Stimulated activated naive CD8-positive, alpha-beta T cell treated with anti-CD3 and anti-CD28 coated beads, Interleukin-15, Interleukin-2, amounts not matched to agents 100 ng/mL and 50 ng/mL, for 24 hours (primary cell): ENCODE results near the gene PPIF.

ENCODE experiments used
- H3K27ac Mint-ChIP-seq: one replicate; pipeline ENCODE4 v1.8.0; 2021; ENCODE audit warnings: mild to moderate bottlenecking, mixed read lengths
- H3K27me3 Mint-ChIP-seq: one replicate; pipeline ENCODE4 v1.8.0; 2021; ENCODE audit warnings: mixed read lengths
- H3K36me3 Mint-ChIP-seq: one replicate; pipeline ENCODE4 v1.8.0; 2021; ENCODE audit warnings: low read depth, mixed read lengths
- H3K4me1 Mint-ChIP-seq: one replicate; pipeline ENCODE4 v1.8.0; 2021; ENCODE audit warnings: low read depth, mixed read lengths
- H3K4me3 Mint-ChIP-seq: one replicate; pipeline ENCODE4 v1.8.0; 2021; ENCODE audit warnings: mild to moderate bottlenecking, mixed read lengths
- H3K9me3 Mint-ChIP-seq: one replicate; pipeline ENCODE4 v1.8.0; 2021; ENCODE audit warnings: mixed read lengths

Gene PPIF

DNA sequence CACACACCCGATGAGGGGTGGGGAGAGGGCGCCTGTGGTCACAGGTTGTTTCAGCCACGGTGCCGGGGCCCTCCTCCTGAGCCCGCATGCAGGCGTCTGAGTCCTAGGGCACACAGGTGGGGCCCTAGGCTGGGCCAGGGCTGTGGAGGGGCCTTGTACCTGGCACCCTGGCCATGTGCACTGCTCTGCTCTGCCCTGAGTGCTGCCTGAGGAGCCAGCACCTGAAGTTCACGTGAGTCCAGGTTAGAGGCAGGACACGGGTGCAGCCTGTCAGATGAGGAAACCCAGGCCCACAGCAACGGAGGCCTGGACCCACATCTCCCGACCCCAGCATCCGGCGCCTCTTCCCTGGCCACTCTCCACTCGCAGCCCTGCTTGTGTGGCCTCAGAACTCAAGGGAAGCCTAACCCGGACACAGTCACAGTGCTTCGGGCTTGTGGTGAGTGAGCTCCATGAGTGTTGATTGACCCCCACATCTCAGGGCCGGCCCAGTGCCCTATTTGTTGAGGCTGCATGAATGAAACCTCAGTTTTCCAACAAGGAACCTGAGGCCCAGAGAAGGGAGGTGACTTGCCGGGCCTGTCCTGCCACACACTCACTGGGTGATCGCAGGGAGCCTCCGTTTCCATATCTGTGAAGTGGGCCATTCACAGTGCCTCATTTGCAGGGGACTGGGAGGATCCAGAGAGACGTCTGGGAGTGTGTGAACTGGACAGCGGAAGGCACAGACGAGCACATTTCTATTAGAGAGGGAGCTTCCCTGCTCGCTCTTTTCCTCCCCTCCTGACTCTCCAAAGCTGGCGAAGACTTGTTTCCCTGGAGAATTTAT lies 39.6 kb downstream of the PPIF start:
- H3K4me3 Mint-ChIP-seq = no peak overlapping the region
- H3K9me3 Mint-ChIP-seq = no peaks in the 10 kb centered on the region
- H3K4me1 Mint-ChIP-seq = no peaks in the 10 kb centered on the region
- no peaks in the 10 kb centered on the region for H3K27me3 Mint-ChIP-seq
- H3K27ac Mint-ChIP-seq = no peak overlapping the region
- no peaks in the 10 kb centered on the region for H3K36me3 Mint-ChIP-seq

DNA sequence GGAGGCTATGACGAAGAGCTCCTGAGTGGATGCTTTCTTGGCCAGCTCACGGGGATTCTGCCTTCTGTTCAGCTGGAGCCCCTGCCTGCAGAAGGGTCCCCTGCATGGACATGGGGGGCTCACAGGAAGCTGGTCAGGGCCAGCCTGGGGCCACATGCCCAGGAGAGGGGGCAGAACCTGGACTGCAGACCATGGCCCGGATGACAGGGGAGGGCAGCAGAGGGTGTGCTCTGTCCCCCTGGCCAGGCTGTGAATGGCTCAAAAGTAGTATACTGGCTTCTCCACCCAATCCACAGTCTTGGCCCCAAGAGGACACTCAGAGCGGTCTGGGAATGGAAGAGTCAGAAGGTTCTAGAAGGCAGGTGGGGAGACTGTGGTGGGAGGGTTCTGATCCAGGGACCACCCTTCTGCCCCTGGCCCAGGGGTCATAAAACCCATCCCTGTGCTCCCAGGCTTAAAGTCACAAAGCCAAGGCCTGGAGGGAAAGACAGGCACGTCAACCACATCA lies 40.3 kb downstream of the PPIF start:
- Mint-ChIP-seq H3K9me3 (no peaks in the 10 kb centered on the region), H3K4me3 (no peak overlapping the region), H3K36me3 (no peaks in the 10 kb centered on the region), H3K27me3 (no peaks in the 10 kb centered on the region), H3K4me1 (no peaks in the 10 kb centered on the region), H3K27ac (no peak overlapping the region)

DNA sequence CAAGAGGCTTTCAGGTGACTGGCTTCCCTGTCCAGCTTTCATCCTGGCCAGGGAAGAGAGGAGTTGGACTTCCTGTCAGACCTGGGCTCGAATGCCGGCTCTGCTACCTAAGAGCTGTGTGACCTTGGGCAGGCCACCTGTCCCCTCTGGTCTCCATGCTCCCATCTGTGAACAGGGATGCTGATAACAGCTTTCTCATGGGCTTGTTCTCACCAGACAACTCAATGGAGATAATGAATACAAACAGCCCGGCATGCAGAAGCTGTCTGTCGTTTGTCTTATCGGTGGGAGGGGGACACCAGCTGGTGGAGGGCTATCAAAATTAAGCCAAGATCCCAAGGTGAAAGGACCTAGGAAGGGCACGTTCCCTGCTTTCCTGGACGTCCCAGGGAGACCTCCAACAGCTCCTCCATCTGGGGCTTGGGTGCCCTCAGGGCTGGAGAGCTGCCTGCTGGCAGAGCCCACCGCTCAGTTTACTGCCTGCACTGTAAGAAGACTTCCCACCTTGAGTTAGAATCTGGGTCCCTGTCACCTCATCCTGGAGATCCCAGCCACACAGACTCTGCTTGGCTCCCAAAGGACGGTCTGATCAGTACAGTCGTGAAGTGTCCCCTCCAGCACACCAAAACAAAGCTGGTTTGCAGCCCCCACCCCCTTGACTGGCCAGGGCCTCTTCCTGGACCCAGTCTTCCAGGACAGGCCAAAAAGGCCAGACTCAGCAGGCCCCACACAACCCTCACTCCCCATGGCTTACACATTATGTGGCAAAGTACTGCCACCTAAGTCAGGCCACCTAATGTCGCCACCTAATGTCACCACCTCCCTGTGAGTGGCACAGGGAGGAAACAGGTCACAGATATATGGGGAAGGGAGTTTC lies 40.9 kb downstream of the PPIF start:
- Mint-ChIP-seq H3K27me3 (no peaks in the 10 kb centered on the region), H3K4me1 (no peaks in the 10 kb centered on the region), H3K27ac (no peak overlapping the region), H3K36me3 (no peaks in the 10 kb centered on the region), H3K9me3 (no peaks in the 10 kb centered on the region), H3K4me3 (no peak overlapping the region)

DNA sequence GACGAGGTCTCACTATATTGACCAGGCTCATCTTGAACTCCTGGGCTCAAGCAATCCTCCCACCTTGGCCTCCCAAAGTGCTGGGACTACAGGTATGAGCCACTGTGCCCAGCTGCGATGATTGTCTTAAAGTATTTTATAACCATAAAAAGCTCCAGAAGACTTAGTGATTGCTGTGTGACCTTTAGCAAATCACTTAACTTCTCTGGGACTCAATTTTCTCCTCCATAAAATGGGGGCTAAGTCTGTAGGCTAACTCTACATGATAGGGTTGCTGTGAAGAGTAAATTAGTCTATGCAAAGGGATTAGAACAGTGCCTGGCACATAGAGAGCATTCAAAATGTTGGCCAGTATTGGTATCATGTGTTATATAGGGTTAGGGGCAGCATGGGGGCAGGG lies 42.8 kb downstream of the PPIF start:
- no peaks in the 10 kb centered on the region for H3K27me3 Mint-ChIP-seq
- no peaks in the 10 kb centered on the region for H3K9me3 Mint-ChIP-seq
- H3K36me3 Mint-ChIP-seq = no peaks in the 10 kb centered on the region
- no peak overlapping the region for H3K4me3 Mint-ChIP-seq
- no peaks in the 10 kb centered on the region for H3K4me1 Mint-ChIP-seq
- no peak overlapping the region for H3K27ac Mint-ChIP-seq

DNA sequence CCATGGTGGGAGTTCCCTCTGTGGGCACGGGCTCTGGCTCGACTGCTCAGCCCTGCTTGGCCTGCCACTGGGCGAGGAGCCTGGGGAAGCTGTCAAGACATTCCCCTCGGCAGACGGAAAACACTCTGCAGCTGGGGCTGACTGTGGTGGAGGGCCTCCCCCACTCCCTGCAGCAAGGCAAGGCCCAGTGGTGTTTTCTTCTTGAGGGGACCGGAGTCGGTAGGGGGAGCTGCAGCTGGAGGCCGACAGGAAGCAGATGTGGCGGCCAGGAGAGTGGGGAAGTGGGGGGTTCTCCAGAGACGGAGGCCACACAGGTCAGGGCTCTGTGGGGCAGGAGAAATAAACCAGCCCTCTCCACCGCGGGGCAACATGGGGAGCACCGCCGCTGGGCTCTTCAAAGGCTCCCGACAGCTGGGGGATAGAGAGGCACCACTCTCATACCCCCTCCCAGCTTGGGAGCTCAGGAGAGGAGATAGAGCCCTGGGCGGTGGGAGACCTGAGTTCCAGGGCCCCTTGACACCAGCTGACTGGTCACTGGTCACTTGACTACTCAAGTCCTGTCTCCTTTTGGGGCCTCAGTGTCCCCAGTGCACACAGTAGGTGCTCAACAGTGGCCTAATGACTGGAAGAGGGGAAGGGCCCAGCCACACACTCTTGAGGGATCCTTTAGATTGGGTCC lies 43.4 kb downstream of the PPIF start:
- H3K4me3 Mint-ChIP-seq = no peak overlapping the region
- no peak overlapping the region for H3K27ac Mint-ChIP-seq
- H3K4me1 Mint-ChIP-seq = no peaks in the 10 kb centered on the region
- H3K9me3 Mint-ChIP-seq = no peaks in the 10 kb centered on the region
- H3K27me3 Mint-ChIP-seq = no peaks in the 10 kb centered on the region
- no peaks in the 10 kb centered on the region for H3K36me3 Mint-ChIP-seq

DNA sequence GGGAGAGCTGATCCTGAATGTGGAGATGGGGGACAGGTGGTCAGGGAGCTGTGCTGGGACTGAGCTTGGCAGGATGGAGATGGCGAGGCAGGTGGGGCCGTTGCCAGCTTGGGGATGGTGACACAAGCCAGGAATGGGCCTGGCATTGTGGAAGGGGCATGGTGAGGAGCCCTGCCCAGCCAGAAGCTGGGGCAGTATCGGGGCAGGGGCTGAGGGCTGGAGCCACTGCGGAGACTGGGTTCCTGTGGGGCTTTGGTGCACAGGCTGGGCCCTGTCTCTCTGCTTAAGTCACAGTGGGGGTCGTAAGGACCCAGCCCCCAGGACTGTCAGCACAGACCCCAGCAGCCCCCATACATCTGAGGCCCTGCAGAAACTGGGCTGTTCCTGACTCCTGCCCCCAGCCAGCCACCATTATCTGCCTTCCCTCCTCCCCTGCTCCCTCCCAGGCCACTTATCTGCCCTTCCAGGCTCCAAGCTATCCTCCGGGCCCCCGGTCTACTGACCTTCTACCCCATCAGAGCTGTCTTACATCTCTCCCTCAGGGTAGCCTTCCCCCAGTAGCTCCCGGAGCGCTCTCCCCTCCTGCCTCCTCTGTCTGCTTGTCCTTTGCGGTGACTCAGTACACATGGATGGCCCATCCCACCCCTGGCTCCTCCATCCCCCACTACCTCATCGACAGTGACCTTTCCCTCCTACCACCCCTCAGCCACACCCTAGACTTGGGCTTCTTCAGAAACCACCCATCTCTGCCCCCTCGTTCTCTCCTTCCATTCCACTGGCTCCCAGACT lies 44.2 kb downstream of the PPIF start:
- H3K4me1 Mint-ChIP-seq = no peaks in the 10 kb centered on the region
- no peaks in the 10 kb centered on the region for H3K27me3 Mint-ChIP-seq
- H3K27ac Mint-ChIP-seq = no peak overlapping the region
- no peaks in the 10 kb centered on the region for H3K9me3 Mint-ChIP-seq
- no peaks in the 10 kb centered on the region for H3K36me3 Mint-ChIP-seq
- H3K4me3 Mint-ChIP-seq = no peak overlapping the region

DNA sequence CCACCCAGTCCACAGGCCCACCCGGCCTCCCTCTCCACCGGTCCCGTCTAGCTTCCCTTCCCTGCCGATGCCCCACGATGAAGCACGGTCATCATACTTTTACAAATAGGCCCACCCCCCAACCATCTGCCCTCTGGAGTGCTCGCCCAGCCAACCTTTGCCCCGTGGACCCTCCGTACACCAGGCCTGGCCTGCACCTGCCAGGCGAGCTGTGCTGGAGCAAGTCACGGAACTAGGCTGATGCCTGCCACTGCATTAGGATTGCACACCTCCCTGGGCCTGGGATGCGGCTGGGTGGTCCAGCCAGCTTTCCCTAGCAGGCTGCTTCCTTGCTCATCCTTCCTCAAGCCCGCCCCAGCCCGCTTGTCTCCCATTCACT lies 44.7 kb downstream of the PPIF start:
- Mint-ChIP-seq H3K4me1 (no peaks in the 10 kb centered on the region), H3K27ac (no peak overlapping the region), H3K27me3 (no peaks in the 10 kb centered on the region), H3K4me3 (no peak overlapping the region), H3K9me3 (no peaks in the 10 kb centered on the region), H3K36me3 (no peaks in the 10 kb centered on the region)

DNA sequence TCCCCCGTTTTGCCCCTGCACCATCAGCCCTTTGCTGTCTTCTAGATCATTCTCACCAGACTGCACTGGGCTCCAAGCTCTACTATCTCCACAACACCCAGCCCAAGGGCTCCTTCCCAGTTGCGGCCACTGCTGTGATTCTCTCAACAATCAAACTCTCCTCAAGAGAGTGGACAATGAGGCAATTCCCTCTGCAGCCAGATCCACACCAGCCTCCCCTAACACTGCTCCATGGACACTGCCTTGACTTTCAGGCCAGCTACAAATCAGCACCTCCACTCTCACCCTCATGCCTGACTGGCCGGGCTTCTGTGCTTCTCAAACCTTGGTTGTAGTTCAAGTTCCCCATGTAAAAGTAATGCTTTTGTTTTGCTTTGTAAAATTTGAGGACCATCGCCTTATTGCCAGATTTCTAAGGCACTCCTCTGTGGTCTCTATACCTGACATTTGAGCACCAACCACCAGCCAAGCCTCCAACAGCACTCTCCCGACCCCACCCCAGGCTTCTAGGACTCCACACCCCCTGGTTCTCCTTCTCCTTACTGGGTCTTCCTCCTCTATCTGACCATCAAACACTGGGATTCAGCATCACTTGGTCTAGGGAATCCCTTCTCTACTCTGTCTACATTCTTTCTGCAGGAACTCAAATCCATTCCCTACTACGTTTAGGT lies 45.4 kb downstream of the PPIF start:
- no peaks in the 10 kb centered on the region for H3K36me3 Mint-ChIP-seq
- H3K4me1 Mint-ChIP-seq = no peaks in the 10 kb centered on the region
- H3K9me3 Mint-ChIP-seq = no peaks in the 10 kb centered on the region
- no peak overlapping the region for H3K4me3 Mint-ChIP-seq
- H3K27ac Mint-ChIP-seq = no peak overlapping the region
- no peaks in the 10 kb centered on the region for H3K27me3 Mint-ChIP-seq

DNA sequence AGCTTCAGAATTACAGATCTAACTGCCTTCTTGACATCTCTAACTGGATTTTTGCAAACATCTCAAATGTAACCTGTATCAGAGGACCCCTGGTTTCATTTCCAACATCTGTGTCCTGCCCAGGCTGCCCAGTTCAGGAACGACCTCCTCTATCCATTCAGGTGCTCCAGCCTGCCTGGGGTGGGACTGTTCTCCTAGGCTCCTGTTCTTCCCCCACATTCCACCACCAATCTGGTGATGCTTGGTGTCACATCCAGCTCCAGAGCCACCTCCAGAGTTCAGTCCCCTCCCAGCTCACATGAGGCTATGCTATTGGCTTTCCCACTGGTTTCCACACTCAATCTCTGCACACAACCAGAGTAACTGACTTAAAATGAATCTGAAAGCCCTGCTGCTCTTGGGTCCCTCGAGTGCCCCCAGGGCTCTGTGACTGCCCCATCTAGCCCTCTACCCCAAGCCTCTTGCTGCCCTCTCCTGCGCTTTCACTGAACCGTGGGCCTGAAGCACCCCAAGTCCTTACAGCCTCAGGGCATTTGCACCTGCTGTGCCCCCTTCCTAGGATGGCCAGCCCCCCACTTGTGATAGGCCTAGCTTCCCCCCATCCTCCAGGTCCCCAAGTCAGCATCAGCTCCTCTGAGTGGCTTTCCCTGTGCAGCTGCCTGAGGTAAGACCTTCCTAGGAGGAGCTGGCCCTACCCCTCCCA lies 46.1 kb downstream of the PPIF start:
- Mint-ChIP-seq H3K9me3 (no peaks in the 10 kb centered on the region), H3K4me3 (no peak overlapping the region)

DNA sequence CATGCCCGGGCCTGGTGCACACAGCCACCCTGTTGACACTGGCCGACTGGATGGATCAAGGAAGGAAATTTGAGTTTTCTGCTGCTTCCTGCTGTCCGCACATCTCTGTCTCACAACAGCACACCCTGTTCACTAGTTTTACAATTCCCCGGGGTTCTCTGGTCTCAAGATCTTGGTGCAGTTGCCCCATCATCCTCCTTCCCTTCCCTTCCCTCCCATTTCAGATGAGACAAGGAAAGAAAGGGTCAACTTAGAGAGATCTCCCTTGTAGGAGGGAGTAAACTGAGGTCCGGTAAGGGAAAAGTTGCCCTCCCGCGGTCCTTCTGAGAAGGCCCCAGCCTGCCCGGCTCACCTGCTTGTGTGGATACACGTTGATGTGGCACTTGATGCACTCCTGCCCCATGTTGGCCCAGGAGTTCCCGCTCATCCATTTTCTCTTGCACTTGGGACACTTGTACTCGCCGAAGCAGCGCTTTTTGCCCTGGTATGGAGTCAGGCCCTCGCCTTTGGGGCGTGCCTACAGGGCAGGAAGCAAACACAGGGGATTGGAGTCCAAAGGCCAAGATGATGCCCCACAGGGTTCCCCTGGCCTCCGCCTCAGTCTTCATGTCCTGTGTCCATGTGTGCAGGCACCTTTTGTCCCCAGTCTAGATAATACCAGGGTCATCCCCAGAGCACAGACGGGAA lies 46.8 kb downstream of the PPIF start:
- Mint-ChIP-seq H3K9me3 (no peaks in the 10 kb centered on the region), H3K4me3 (no peak overlapping the region), H3K27me3 (no peaks in the 10 kb centered on the region), H3K27ac (no peak overlapping the region), H3K36me3 (no peaks in the 10 kb centered on the region), H3K4me1 (no peaks in the 10 kb centered on the region)

More for the DNA sequence above, 46.1 kb downstream of the PPIF start:
- Mint-ChIP-seq H3K36me3 (no peaks in the 10 kb centered on the region), H3K4me1 (no peaks in the 10 kb centered on the region), H3K27me3 (no peaks in the 10 kb centered on the region), H3K27ac (no peak overlapping the region)

DNA sequence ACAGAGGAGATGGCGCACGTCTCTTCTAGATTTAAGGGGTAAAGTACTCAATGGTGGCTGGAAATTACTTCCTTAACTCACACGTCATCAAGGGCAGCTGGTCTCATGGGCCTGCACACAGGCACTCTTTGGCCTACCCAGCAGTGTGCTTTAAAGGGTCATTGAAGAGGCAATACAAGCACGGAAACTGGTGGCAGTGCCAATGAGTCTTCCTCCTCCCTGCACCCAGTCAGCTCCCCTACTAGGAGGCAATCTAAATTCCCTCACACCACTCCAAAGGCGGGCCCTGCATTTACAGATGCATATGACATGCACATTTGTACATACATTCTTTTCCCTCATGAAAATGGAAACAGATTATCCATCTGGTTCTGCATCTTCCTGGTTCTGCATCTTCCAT lies 47.4 kb downstream of the PPIF start:
- H3K27me3 Mint-ChIP-seq = no peaks in the 10 kb centered on the region
- H3K4me3 Mint-ChIP-seq = no peak overlapping the region
- no peaks in the 10 kb centered on the region for H3K36me3 Mint-ChIP-seq
- H3K4me1 Mint-ChIP-seq = no peaks in the 10 kb centered on the region
- H3K9me3 Mint-ChIP-seq = no peaks in the 10 kb centered on the region
- no peak overlapping the region for H3K27ac Mint-ChIP-seq

DNA sequence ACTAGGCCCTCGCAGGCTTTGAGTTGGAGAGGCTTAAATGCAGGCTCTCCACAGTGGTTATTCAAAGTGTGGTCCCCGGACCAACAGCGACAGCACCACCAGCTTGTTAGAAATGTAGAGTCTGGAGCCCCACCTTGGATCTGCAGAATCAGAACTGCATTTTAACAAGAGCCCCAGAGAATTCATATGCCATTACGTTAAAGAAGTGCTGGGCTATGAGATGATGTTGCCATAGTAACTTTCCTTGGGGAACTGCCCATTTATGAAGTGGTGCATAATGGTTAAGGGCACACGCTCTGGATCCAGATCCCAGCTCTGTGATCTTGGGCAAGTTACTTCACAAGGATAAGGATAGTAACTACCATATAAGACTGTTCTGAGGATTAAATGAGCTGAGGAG lies 49.3 kb downstream of the PPIF start:
- Mint-ChIP-seq H3K4me1 (no peaks in the 10 kb centered on the region), H3K27ac (no peak overlapping the region), H3K4me3 (no peak overlapping the region), H3K36me3 (no peaks in the 10 kb centered on the region), H3K27me3 (no peaks in the 10 kb centered on the region), H3K9me3 (no peaks in the 10 kb centered on the region)

DNA sequence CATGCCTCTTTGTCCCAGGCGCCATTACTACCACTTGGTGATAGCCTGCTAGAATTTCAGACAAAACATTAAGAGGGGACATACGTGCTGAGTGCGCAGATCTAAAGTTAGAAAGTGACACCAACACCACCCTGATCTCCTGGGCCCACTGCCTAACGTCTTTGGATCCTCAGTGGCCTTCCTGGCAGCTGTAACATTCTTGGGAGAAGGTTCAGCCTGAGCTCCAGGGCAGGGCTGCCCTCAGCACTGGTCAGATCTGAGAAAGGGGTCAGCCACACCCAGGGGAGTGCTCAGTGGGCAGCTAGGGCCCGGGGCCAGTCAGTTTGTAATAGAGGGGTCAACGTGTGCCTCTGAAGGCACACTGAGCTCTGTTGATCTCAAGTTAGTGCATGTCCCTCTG lies 49.8 kb downstream of the PPIF start:
- Mint-ChIP-seq H3K9me3 (no peaks in the 10 kb centered on the region), H3K27me3 (no peaks in the 10 kb centered on the region), H3K27ac (no peak overlapping the region), H3K4me3 (no peak overlapping the region), H3K4me1 (no peaks in the 10 kb centered on the region), H3K36me3 (no peaks in the 10 kb centered on the region)
